ENCODE measurements around the gene NEDD8. TPM values are rescaled to one million over a fixed set of nuclear protein-coding genes. Genes with fewer than 3 reads are reported as not detected.

Gene NEDD8
- total RNA-seq, 1 donor from 2014 or later: 191 TPM

- peak overlapping the region; percentile 25 for H3K4me3 Mint-ChIP-seq
- peaks cover 9% of the 10 kb centered on the region for H3K36me3 Mint-ChIP-seq (ENCODE audit: low read depth)
- no peak for DNase-seq (ENCODE audit: low read depth, low spot score)
- peaks cover 39% of the 10 kb centered on the region for H3K4me1 Mint-ChIP-seq
- no peak overlapping the region for H3K27ac Mint-ChIP-seq (ENCODE audit: unreplicated experiment)
- H3K9me3 Mint-ChIP-seq: no peaks in the 10 kb centered on the region
- TF ChIP-seq, protein P1, sequence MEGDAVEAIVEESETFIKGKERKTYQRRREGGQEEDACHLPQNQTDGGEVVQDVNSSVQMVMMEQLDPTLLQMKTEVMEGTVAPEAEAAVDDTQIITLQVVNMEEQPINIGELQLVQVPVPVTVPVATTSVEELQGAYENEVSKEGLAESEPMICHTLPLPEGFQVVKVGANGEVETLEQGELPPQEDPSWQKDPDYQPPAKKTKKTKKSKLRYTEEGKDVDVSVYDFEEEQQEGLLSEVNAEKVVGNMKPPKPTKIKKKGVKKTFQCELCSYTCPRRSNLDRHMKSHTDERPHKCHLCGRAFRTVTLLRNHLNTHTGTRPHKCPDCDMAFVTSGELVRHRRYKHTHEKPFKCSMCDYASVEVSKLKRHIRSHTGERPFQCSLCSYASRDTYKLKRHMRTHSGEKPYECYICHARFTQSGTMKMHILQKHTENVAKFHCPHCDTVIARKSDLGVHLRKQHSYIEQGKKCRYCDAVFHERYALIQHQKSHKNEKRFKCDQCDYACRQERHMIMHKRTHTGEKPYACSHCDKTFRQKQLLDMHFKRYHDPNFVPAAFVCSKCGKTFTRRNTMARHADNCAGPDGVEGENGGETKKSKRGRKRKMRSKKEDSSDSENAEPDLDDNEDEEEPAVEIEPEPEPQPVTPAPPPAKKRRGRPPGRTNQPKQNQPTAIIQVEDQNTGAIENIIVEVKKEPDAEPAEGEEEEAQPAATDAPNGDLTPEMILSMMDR (conservative IDR thresholded peaks at IDR 0.05): no peak
- no peaks in the 10 kb centered on the region for H3K27me3 Mint-ChIP-seq (ENCODE audit: low read depth)
Observed at GRCh38 chr14:24236689-24237462, 4.7 kb upstream of the NEDD8 start.

- Mint-ChIP-seq H3K27ac (ENCODE audit: unreplicated experiment) (no peak overlapping the region), H3K36me3 (ENCODE audit: low read depth) (peaks cover 9% of the 10 kb centered on the region), H3K27me3 (ENCODE audit: low read depth) (no peaks in the 10 kb centered on the region), H3K4me3 (peak overlapping the region; percentile 42), H3K4me1 (peaks cover 46% of the 10 kb centered on the region), H3K9me3 (no peaks in the 10 kb centered on the region)
- TF ChIP-seq, protein P1 (conservative IDR thresholded peaks at IDR 0.05): no peak
- DNase-seq (ENCODE audit: low read depth, low spot score): no peak
Observed at GRCh38 chr14:24235804-24236688, 3.9 kb upstream of the NEDD8 start.

DNA sequence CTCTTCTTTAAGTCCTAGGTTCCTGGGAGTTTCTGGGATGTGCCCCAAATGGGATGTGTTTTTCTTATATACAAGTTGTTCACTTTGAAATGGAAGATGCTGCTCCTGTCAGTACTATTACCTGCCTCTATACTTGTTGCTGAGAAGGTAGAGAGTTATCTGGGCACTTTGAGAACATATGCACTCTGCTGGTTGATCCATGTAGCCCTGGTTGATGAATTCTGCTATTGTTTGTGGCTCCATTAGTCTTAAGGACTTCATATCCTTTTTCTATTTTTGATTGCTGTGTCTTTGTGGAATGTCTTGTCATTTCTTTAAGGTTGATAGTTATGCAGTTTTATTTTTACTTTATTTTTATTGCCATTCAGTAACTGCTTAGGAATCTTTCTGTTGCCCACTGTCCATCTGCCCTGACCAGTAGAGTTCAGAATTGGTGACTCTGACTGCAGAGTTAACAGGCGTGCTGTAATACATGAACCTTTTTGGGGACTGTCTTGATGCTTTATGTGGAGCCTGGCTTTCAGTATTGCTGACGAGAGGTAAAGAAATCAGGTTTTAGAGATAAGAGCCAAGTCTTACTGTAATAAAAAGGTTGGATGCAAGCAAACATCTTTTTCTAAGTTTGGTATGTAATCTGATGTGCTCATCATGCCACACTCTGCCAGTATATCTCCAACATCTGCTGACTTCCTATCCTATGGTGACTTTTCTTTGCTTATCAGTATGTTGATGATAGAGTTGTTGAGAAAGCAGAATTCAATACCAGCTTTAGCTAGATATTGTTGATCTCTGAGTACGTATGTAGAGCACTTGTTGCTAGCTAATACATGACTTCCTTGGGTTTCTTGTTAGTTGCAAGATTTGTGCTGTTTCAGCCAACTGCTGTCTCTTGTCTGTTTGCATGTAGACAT, 2.2 kb upstream of the NEDD8 start:
- Mint-ChIP-seq H3K36me3 (ENCODE audit: low read depth) (peaks cover 9% of the 10 kb centered on the region), H3K27me3 (ENCODE audit: low read depth) (no peaks in the 10 kb centered on the region), H3K4me1 (peaks cover 41% of the 10 kb centered on the region), H3K4me3 (peak overlapping the region; percentile 70), H3K27ac (ENCODE audit: unreplicated experiment) (no peak overlapping the region), H3K9me3 (no peaks in the 10 kb centered on the region)
- TF ChIP-seq, protein P1 (conservative IDR thresholded peaks at IDR 0.05): no peak
- DNase-seq (ENCODE audit: low read depth, low spot score): no peak

- TF ChIP-seq, protein P1 (conservative IDR thresholded peaks at IDR 0.05): no peak
Observed at GRCh38 chr14:24233538-24233866, 1.3 kb upstream of the NEDD8 start.

More at GRCh38 chr14:24233538-24233866, 1.3 kb upstream of the NEDD8 start:
- H3K9me3 Mint-ChIP-seq: no peaks in the 10 kb centered on the region
- peaks cover 9% of the 10 kb centered on the region for H3K36me3 Mint-ChIP-seq (ENCODE audit: low read depth)
- H3K27ac Mint-ChIP-seq (ENCODE audit: unreplicated experiment): no peak overlapping the region
- no peak for DNase-seq (ENCODE audit: low read depth, low spot score)
- no peaks in the 10 kb centered on the region for H3K27me3 Mint-ChIP-seq (ENCODE audit: low read depth)
- peaks cover 41% of the 10 kb centered on the region for H3K4me1 Mint-ChIP-seq
- peak overlapping the region; percentile 92 for H3K4me3 Mint-ChIP-seq
